Activated CD4-positive, alpha-beta T cell treated with anti-CD3 and anti-CD28 coated beads for 48 hours (primary cell): Measurements from ENCODE around the gene MPRIP.

Experiments
- DNase-seq: peaks from one replicate; pipeline ENCODE4 v3.0.0-alpha.2; 2020

MPRIP gene

GRCh38 chr17:17091276-17091675, 49.0 kb downstream of the MPRIP start:
- DNase-seq: no peak

- DNase-seq: no peak
These were observed 49.8 kb downstream of the MPRIP start for GRCh38 chr17:17091856-17092756.

- DNase-seq: no peak
These were observed 51.5 kb downstream of the MPRIP start for GRCh38 chr17:17093764-17094163.

- DNase-seq: no peak
These were observed 54.4 kb downstream of the MPRIP start for GRCh38 chr17:17096438-17097178.

GRCh38 chr17:17097763-17098345, 55.6 kb downstream of the MPRIP start:
- DNase-seq: no peak

GRCh38 chr17:17098551-17099179, 56.4 kb downstream of the MPRIP start:
- DNase-seq: no peak

- no peak for DNase-seq
These were observed 59.9 kb downstream of the MPRIP start for GRCh38 chr17:17102176-17102575.

- DNase-seq: no peak
These were observed 60.9 kb downstream of the MPRIP start for GRCh38 chr17:17103160-17103559.

GRCh38 chr17:17104036-17104435, 61.8 kb downstream of the MPRIP start:
- no peak for DNase-seq

GRCh38 chr17:17104494-17104893, 62.2 kb downstream of the MPRIP start:
- DNase-seq: no peak

GRCh38 chr17:17105976-17106375, 63.7 kb downstream of the MPRIP start:
- DNase-seq: no peak

GRCh38 chr17:17106756-17107155, 64.5 kb downstream of the MPRIP start:
- no peak for DNase-seq

GRCh38 chr17:17107281-17107680, 65.0 kb downstream of the MPRIP start:
- DNase-seq: no peak

- peak; percentile 20 for DNase-seq
These were observed 65.7 kb downstream of the MPRIP start for GRCh38 chr17:17107891-17108431.

GRCh38 chr17:17108451-17109049, 66.3 kb downstream of the MPRIP start:
- no peak for DNase-seq

GRCh38 chr17:17109256-17109655, 67.0 kb downstream of the MPRIP start:
- no peak for DNase-seq

- DNase-seq: no peak
These were observed 67.7 kb downstream of the MPRIP start for GRCh38 chr17:17109907-17110306.

GRCh38 chr17:17110520-17110919, 68.3 kb downstream of the MPRIP start:
- DNase-seq: no peak

GRCh38 chr17:17111401-17112393, 69.4 kb downstream of the MPRIP start:
- DNase-seq: no peak

GRCh38 chr17:17112628-17113200, 70.5 kb downstream of the MPRIP start:
- DNase-seq: no peak
